Astrocyte (in vitro differentiated cells and primary cell): Measurements from ENCODE around the gene UQCC5. TPM values are rescaled to one million over a fixed set of nuclear protein-coding genes. Genes with fewer than 3 reads are reported as not detected.

Experiments
- DNase-seq: peaks from one replicate; pipeline ENCODE4 v3.0.0-alpha.2; 2010; ENCODE audit warnings: low read depth
- FAIRE-seq: peaks from 2 replicates; lab custom pipeline; 2011; peaks lifted over from hg19 to GRCh38; lab: Jason Lieb, UNC
- H2AFZ ChIP-seq: 2 replicates; pipeline ENCODE4 v1.6.0; 2012; ENCODE audit warnings: low read depth, low read length, inconsistent platforms
- H3K27ac ChIP-seq: 2 replicates; pipeline ENCODE4 v1.5.1; 2011; ENCODE audit warnings: low read depth, low read length, inconsistent platforms
- H3K27me3 ChIP-seq: 2 replicates; pipeline ENCODE4 v1.6.0; 2011; ENCODE audit warnings: low read length, inconsistent platforms; ENCODE audit not compliant: insufficient read depth
- H3K36me3 ChIP-seq: 2 replicates; pipeline ENCODE4 v1.5.1; 2011; ENCODE audit warnings: low read length, inconsistent platforms; ENCODE audit not compliant: insufficient read depth
- H3K4me1 ChIP-seq: 2 replicates; pipeline ENCODE4 v1.5.1; 2011; ENCODE audit warnings: low read length, inconsistent platforms; ENCODE audit not compliant: insufficient read depth
- H3K4me2 ChIP-seq: 2 replicates; pipeline ENCODE4 v1.6.0; 2012; ENCODE audit warnings: low read length, inconsistent platforms
- H3K4me3 ChIP-seq: 2 replicates; pipeline ENCODE4 v1.5.1; 2011; ENCODE audit warnings: low read depth, mild to moderate bottlenecking, low read length, inconsistent platforms; ENCODE audit not compliant: insufficient read depth
- H3K79me2 ChIP-seq: 2 replicates; pipeline ENCODE4 v1.6.0; 2012; ENCODE audit warnings: mild to moderate bottlenecking, low read length, inconsistent platforms; ENCODE audit not compliant: insufficient read depth
- H3K9ac ChIP-seq: 2 replicates; pipeline ENCODE4 v1.6.0; 2012; ENCODE audit warnings: mild to moderate bottlenecking, low read length, inconsistent platforms
- H3K9me3 ChIP-seq: 2 replicates; pipeline ENCODE4 v1.5.1; 2012; ENCODE audit warnings: low read depth, mild to moderate bottlenecking, low read length, inconsistent platforms; ENCODE audit not compliant: insufficient read depth
- H4K20me1 ChIP-seq: 2 replicates; pipeline ENCODE4 v1.6.0; 2012; ENCODE audit warnings: low read length, inconsistent platforms; ENCODE audit not compliant: insufficient read depth
- H3K27ac Mint-ChIP-seq: one replicate; pipeline ENCODE4 v1.8.0; 2021; ENCODE audit warnings: mild to moderate bottlenecking, mixed read lengths; ENCODE audit not compliant: unreplicated experiment
- H3K27me3 Mint-ChIP-seq: one replicate; pipeline ENCODE4 v1.8.0; 2021; ENCODE audit warnings: low read depth, mixed read lengths; ENCODE audit not compliant: unreplicated experiment
- H3K36me3 Mint-ChIP-seq: one replicate; pipeline ENCODE4 v1.8.0; 2021; ENCODE audit warnings: low read depth, mixed read lengths; ENCODE audit not compliant: unreplicated experiment
- H3K4me1 Mint-ChIP-seq: one replicate; pipeline ENCODE4 v1.8.0; 2021; ENCODE audit warnings: low read depth, mixed read lengths; ENCODE audit not compliant: unreplicated experiment
- H3K4me3 Mint-ChIP-seq: one replicate; pipeline ENCODE4 v1.8.0; 2021; ENCODE audit warnings: mild to moderate bottlenecking, moderate library complexity, mixed read lengths; ENCODE audit not compliant: unreplicated experiment
- H3K9me3 Mint-ChIP-seq: one replicate; pipeline ENCODE4 v1.8.0; 2021; ENCODE audit warnings: mild to moderate bottlenecking, mixed read lengths; ENCODE audit not compliant: unreplicated experiment
- EZH2 ChIP-seq: IDR thresholded peaks from 2 replicates; pipeline ENCODE4 v1.6.1; 2012; ENCODE audit warnings: mild to moderate bottlenecking, low read length, inconsistent platforms; ENCODE audit not compliant: insufficient read depth
- total RNA-seq: library from RNA; stranded (reverse); gene quantifications from 2 replicates; pipeline ENCODE4 v1.2.1, GENCODE V29; 2021
- TF ChIP-seq, protein P1 (sequence below): IDR thresholded peaks from 2 replicates; pipeline ENCODE4 v1.5.1; 2011; ENCODE audit warnings: low read depth, mild to moderate bottlenecking, inconsistent platforms, low read length, moderate library complexity; ENCODE audit not compliant: insufficient read depth

The UQCC5 gene
- total RNA-seq, 1 donor from 2014 or later, result 22.9 TPM

DNA sequence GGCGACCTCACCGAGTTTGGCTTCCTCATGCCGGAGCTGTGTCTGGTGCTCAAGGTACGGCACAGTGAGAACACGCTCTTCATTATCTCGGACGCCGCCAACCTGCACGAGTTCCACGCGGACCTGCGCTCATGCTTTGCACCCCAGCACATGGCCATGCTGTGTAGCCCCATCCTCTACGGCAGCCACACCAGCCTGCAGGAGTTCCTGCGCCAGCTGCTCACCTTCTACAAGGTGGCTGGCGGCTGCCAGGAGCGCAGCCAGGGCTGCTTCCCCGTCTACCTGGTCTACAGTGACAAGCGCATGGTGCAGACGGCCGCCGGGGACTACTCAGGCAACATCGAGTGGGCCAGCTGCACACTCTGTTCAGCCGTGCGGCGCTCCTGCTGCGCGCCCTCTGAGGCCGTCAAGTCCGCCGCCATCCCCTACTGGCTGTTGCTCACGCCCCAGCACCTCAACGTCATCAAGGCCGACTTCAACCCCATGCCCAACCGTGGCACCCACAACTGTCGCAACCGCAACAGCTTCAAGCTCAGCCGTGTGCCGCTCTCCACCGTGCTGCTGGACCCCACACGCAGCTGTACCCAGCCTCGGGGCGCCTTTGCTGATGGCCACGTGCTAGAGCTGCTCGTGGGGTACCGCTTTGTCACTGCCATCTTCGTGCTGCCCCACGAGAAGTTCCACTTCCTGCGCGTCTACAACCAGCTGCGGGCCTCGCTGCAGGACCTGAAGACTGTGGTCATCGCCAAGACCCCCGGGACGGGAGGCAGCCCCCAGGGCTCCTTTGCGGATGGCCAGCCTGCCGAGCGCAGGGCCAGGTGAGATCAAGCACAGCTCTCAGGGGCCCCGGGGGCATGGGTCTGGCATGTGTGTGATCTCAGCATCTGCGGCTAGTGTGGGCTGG is 48.4 kb upstream of the UQCC5 start:
- H3K36me3 ChIP-seq, result peaks cover 8% of the 10 kb centered on the region
- no peaks in the 10 kb centered on the region for H3K9me3 ChIP-seq
- H3K27me3 ChIP-seq, result no peaks in the 10 kb centered on the region
- no peaks in the 10 kb centered on the region for H3K9me3 Mint-ChIP-seq
- no peak for FAIRE-seq
- H4K20me1 ChIP-seq, result peaks cover 38% of the 10 kb centered on the region
- no peak overlapping the region for H3K4me3 Mint-ChIP-seq
- H3K4me3 ChIP-seq, result no peak overlapping the region
- no peak overlapping the region for H3K27ac Mint-ChIP-seq
- no peak overlapping the region for H3K9ac ChIP-seq
- DNase-seq, result no peak
- no peaks in the 10 kb centered on the region for H3K27me3 Mint-ChIP-seq
- H3K79me2 ChIP-seq, result no peaks in the 10 kb centered on the region
- no peak for TF ChIP-seq EZH2
- TF ChIP-seq, protein P1, sequence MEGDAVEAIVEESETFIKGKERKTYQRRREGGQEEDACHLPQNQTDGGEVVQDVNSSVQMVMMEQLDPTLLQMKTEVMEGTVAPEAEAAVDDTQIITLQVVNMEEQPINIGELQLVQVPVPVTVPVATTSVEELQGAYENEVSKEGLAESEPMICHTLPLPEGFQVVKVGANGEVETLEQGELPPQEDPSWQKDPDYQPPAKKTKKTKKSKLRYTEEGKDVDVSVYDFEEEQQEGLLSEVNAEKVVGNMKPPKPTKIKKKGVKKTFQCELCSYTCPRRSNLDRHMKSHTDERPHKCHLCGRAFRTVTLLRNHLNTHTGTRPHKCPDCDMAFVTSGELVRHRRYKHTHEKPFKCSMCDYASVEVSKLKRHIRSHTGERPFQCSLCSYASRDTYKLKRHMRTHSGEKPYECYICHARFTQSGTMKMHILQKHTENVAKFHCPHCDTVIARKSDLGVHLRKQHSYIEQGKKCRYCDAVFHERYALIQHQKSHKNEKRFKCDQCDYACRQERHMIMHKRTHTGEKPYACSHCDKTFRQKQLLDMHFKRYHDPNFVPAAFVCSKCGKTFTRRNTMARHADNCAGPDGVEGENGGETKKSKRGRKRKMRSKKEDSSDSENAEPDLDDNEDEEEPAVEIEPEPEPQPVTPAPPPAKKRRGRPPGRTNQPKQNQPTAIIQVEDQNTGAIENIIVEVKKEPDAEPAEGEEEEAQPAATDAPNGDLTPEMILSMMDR, result no peak
- H3K27ac ChIP-seq, result no peak overlapping the region
- peaks cover 30% of the 10 kb centered on the region for H3K4me1 Mint-ChIP-seq
- no peak overlapping the region for H2AFZ ChIP-seq
- peaks cover 21% of the 10 kb centered on the region for H3K4me1 ChIP-seq
- H3K36me3 Mint-ChIP-seq, result peaks cover 13% of the 10 kb centered on the region
- no peak overlapping the region for H3K4me2 ChIP-seq

DNA sequence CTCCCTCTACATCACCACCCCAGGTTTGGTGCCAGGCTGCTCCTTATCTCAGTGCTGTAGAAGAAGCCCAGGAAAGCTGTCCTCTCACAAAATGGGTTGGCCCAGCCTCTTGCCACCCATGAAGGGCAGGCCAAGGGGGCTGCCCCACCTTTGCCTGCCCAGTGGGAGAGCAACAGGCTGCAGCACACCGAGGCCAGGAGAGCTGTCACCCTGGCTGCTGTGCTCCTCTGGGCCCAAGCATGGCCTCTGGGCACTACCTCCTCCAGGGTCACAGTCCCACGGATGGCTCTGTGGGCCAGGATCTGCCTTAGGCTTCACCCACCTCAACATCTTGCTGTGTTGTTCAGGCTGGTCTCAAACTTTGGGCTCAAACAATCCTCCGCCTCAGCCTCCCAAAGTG is 47.7 kb upstream of the UQCC5 start:
- FAIRE-seq (no peak), DNase-seq (no peak)
- Mint-ChIP-seq H3K27me3 (no peaks in the 10 kb centered on the region), H3K4me1 (peaks cover 24% of the 10 kb centered on the region), H3K9me3 (no peaks in the 10 kb centered on the region), H3K36me3 (peaks cover 13% of the 10 kb centered on the region), H3K4me3 (no peak overlapping the region), H3K27ac (no peak overlapping the region)
- H3K4me1 ChIP-seq, result peaks cover 15% of the 10 kb centered on the region
- no peak overlapping the region for H3K9ac ChIP-seq
- no peak for TF ChIP-seq EZH2
- TF ChIP-seq, protein P1, result no peak
- no peaks in the 10 kb centered on the region for H3K27me3 ChIP-seq
- no peak overlapping the region for H2AFZ ChIP-seq
- peaks cover 38% of the 10 kb centered on the region for H4K20me1 ChIP-seq
- no peaks in the 10 kb centered on the region for H3K9me3 ChIP-seq
- no peaks in the 10 kb centered on the region for H3K79me2 ChIP-seq
- H3K36me3 ChIP-seq, result peaks cover 8% of the 10 kb centered on the region
- H3K4me3 ChIP-seq, result no peak overlapping the region
- H3K4me2 ChIP-seq, result no peak overlapping the region
- no peak overlapping the region for H3K27ac ChIP-seq

DNA sequence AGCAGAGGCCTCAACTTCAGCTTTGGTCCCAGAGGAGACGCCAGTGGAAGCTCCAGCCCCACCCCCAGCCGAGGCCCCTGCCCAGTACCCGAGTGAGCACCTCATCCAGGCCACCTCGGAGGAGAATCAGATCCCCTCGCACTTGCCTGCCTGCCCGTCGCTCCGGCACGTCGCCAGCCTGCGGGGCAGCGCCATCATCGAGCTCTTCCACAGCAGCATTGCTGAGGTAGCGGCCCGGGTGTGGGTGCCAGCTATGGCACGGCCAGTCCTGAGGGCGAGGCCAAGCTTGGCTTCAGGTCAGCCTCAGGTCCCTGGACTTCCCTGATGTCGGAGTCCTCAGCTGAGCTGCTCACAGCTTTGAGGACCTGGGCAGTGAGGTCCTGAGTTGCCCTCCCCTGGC is 47.0 kb upstream of the UQCC5 start:
- no peak for TF ChIP-seq EZH2
- TF ChIP-seq, protein P1, result no peak
- Mint-ChIP-seq H3K27ac (no peak overlapping the region), H3K9me3 (no peaks in the 10 kb centered on the region), H3K36me3 (peaks cover 13% of the 10 kb centered on the region), H3K27me3 (no peaks in the 10 kb centered on the region), H3K4me3 (no peak overlapping the region), H3K4me1 (peaks cover 19% of the 10 kb centered on the region)
- Histone ChIP-seq H2AFZ (no peak overlapping the region), H3K79me2 (no peaks in the 10 kb centered on the region), H3K27me3 (no peaks in the 10 kb centered on the region), H3K4me1 (peaks cover 15% of the 10 kb centered on the region), H3K9me3 (no peaks in the 10 kb centered on the region), H3K27ac (no peak overlapping the region), H3K4me2 (no peak overlapping the region), H3K4me3 (no peak overlapping the region), H4K20me1 (peaks cover 34% of the 10 kb centered on the region), H3K36me3 (peaks cover 8% of the 10 kb centered on the region), H3K9ac (no peak overlapping the region)
- FAIRE-seq, result no peak
- DNase-seq, result no peak
